Measurements from ENCODE around the gene PITPNC1.
"Not testable (repeated sequence)": the region's sequence is repeated elsewhere in the genome, so short reads cannot be mapped to it uniquely, and the experiment has no call there.

PITPNC1 gene

GRCh38 chr17:67376737-67377487 is at the start of gene PITPNC1:
TSS of gene PITPNC1 (plus strand) at chr17:67377281.
- Histone ChIP-seq H3K4me3 (ENCODE audit: low read depth in 1 of 2, low read length in 2 of 2) (peak within 1 kb of the TSS; percentile 83 to 91), H3K27ac (ENCODE audit: low read depth, low read length) (peak within 1 kb of the TSS; percentile 88), H3K27me3 (ENCODE audit: control insufficient read depth in 1 of 2, insufficient read depth in 2 of 2, low read length in 2 of 2) (no peaks in the 10 kb centered on the region), H3K9ac (ENCODE audit: low read length) (peak within 1 kb of the TSS; percentile 73), H3K4me1 (ENCODE audit: insufficient read depth, low read length) (peaks cover 3% of the 10 kb centered on the region), H3K36me3 (ENCODE audit: insufficient read depth, low read length) (no peaks in the 10 kb centered on the region), H3K9me3 (ENCODE audit: low read length) (no peaks in the 10 kb centered on the region)

GRCh38 chr17:67328026-67328425 is 49.1 kb upstream of the PITPNC1 start:
- Histone ChIP-seq H3K27me3 (ENCODE audit: control insufficient read depth in 1 of 2, insufficient read depth in 2 of 2, low read length in 2 of 2) (no peaks in the 10 kb centered on the region), H3K27ac (ENCODE audit: low read depth, low read length) (no peak overlapping the region), H3K9me3 (ENCODE audit: low read length) (no peaks in the 10 kb centered on the region), H3K4me3 (ENCODE audit: low read depth in 1 of 2, low read length in 2 of 2) (no peak overlapping the region), H3K9ac (ENCODE audit: low read length) (no peak overlapping the region), H3K4me1 (ENCODE audit: insufficient read depth, low read length) (no peaks in the 10 kb centered on the region), H3K36me3 (ENCODE audit: insufficient read depth, low read length) (no peaks in the 10 kb centered on the region)

GRCh38 chr17:67331381-67332161 is 45.5 kb upstream of the PITPNC1 start:
- not testable (repeated sequence) for H3K4me1 ChIP-seq (ENCODE audit: insufficient read depth, low read length); H3K36me3 ChIP-seq (ENCODE audit: insufficient read depth, low read length); H3K9ac ChIP-seq (ENCODE audit: low read length); H3K4me3 ChIP-seq (ENCODE audit: low read depth in 1 of 2, low read length in 2 of 2); H3K27me3 ChIP-seq (ENCODE audit: control insufficient read depth in 1 of 2, insufficient read depth in 2 of 2, low read length in 2 of 2); H3K9me3 ChIP-seq (ENCODE audit: low read length); H3K27ac ChIP-seq (ENCODE audit: low read depth, low read length)

- not testable (repeated sequence) for H3K27ac ChIP-seq (ENCODE audit: low read depth, low read length); H3K9me3 ChIP-seq (ENCODE audit: low read length); H3K9ac ChIP-seq (ENCODE audit: low read length); H3K4me3 ChIP-seq (ENCODE audit: low read depth in 1 of 2, low read length in 2 of 2); H3K36me3 ChIP-seq (ENCODE audit: insufficient read depth, low read length); H3K4me1 ChIP-seq (ENCODE audit: insufficient read depth, low read length); H3K27me3 ChIP-seq (ENCODE audit: control insufficient read depth in 1 of 2, insufficient read depth in 2 of 2, low read length in 2 of 2)
Measured at GRCh38 chr17:67332162-67332508, 44.9 kb upstream of the PITPNC1 start.

GRCh38 chr17:67335245-67335835 is 41.7 kb upstream of the PITPNC1 start:
- H3K4me3 ChIP-seq (ENCODE audit: low read depth in 1 of 2, low read length in 2 of 2), result no peak overlapping the region

GRCh38 chr17:67336859-67337258 is 40.2 kb upstream of the PITPNC1 start:
- no peaks in the 10 kb centered on the region for H3K9me3 ChIP-seq (ENCODE audit: low read length)
- no peak overlapping the region for H3K4me3 ChIP-seq (ENCODE audit: low read depth in 1 of 2, low read length in 2 of 2)
- H3K4me1 ChIP-seq (ENCODE audit: insufficient read depth, low read length), result no peaks in the 10 kb centered on the region
- peaks cover 18% of the 10 kb centered on the region for H3K36me3 ChIP-seq (ENCODE audit: insufficient read depth, low read length)
- no peaks in the 10 kb centered on the region for H3K27me3 ChIP-seq (ENCODE audit: control insufficient read depth in 1 of 2, insufficient read depth in 2 of 2, low read length in 2 of 2)
- H3K9ac ChIP-seq (ENCODE audit: low read length), result no peak overlapping the region
- no peak overlapping the region for H3K27ac ChIP-seq (ENCODE audit: low read depth, low read length)

More at GRCh38 chr17:67335245-67335835, 41.7 kb upstream of the PITPNC1 start:
- H3K27ac ChIP-seq (ENCODE audit: low read depth, low read length), result no peak overlapping the region
- H3K9me3 ChIP-seq (ENCODE audit: low read length), result no peaks in the 10 kb centered on the region
- no peaks in the 10 kb centered on the region for H3K27me3 ChIP-seq (ENCODE audit: control insufficient read depth in 1 of 2, insufficient read depth in 2 of 2, low read length in 2 of 2)
- H3K36me3 ChIP-seq (ENCODE audit: insufficient read depth, low read length), result peaks cover 5% of the 10 kb centered on the region
- H3K9ac ChIP-seq (ENCODE audit: low read length), result no peak overlapping the region
- no peaks in the 10 kb centered on the region for H3K4me1 ChIP-seq (ENCODE audit: insufficient read depth, low read length)

- not testable (repeated sequence) for H3K9ac ChIP-seq (ENCODE audit: low read length); H3K27ac ChIP-seq (ENCODE audit: low read depth, low read length); H3K4me1 ChIP-seq (ENCODE audit: insufficient read depth, low read length); H3K27me3 ChIP-seq (ENCODE audit: control insufficient read depth in 1 of 2, insufficient read depth in 2 of 2, low read length in 2 of 2); H3K9me3 ChIP-seq (ENCODE audit: low read length); H3K4me3 ChIP-seq (ENCODE audit: low read depth in 1 of 2, low read length in 2 of 2)
- H3K36me3 ChIP-seq (ENCODE audit: insufficient read depth, low read length), result peaks cover 30% of the 10 kb centered on the region
Measured at GRCh38 chr17:67338353-67338752, 38.7 kb upstream of the PITPNC1 start.

- H3K9ac ChIP-seq (ENCODE audit: low read length), result no peak overlapping the region
- no peaks in the 10 kb centered on the region for H3K4me1 ChIP-seq (ENCODE audit: insufficient read depth, low read length)
- H3K27ac ChIP-seq (ENCODE audit: low read depth, low read length), result no peak overlapping the region
- H3K27me3 ChIP-seq (ENCODE audit: control insufficient read depth in 1 of 2, insufficient read depth in 2 of 2, low read length in 2 of 2), result no peaks in the 10 kb centered on the region
- no peaks in the 10 kb centered on the region for H3K9me3 ChIP-seq (ENCODE audit: low read length)
- H3K4me3 ChIP-seq (ENCODE audit: low read depth in 1 of 2, low read length in 2 of 2), result no peak overlapping the region
- peaks cover 69% of the 10 kb centered on the region for H3K36me3 ChIP-seq (ENCODE audit: insufficient read depth, low read length)
Measured at GRCh38 chr17:67343237-67343636, 33.8 kb upstream of the PITPNC1 start.

- no peaks in the 10 kb centered on the region for H3K4me1 ChIP-seq (ENCODE audit: insufficient read depth, low read length)
- H3K27ac ChIP-seq (ENCODE audit: low read depth, low read length), result no peak overlapping the region
- no peaks in the 10 kb centered on the region for H3K9me3 ChIP-seq (ENCODE audit: low read length)
- H3K9ac ChIP-seq (ENCODE audit: low read length), result no peak overlapping the region
- H3K4me3 ChIP-seq (ENCODE audit: low read depth in 1 of 2, low read length in 2 of 2), result no peak overlapping the region
- H3K36me3 ChIP-seq (ENCODE audit: insufficient read depth, low read length), result peaks cover 72% of the 10 kb centered on the region
- H3K27me3 ChIP-seq (ENCODE audit: control insufficient read depth in 1 of 2, insufficient read depth in 2 of 2, low read length in 2 of 2), result no peaks in the 10 kb centered on the region
Measured at GRCh38 chr17:67347826-67348225, 29.3 kb upstream of the PITPNC1 start.

- Histone ChIP-seq H3K27me3 (ENCODE audit: control insufficient read depth in 1 of 2, insufficient read depth in 2 of 2, low read length in 2 of 2) (no peaks in the 10 kb centered on the region), H3K27ac (ENCODE audit: low read depth, low read length) (no peak overlapping the region), H3K9ac (ENCODE audit: low read length) (no peak overlapping the region), H3K36me3 (ENCODE audit: insufficient read depth, low read length) (peaks cover 70% of the 10 kb centered on the region), H3K4me3 (ENCODE audit: low read depth in 1 of 2, low read length in 2 of 2) (no peak overlapping the region), H3K4me1 (ENCODE audit: insufficient read depth, low read length) (no peaks in the 10 kb centered on the region), H3K9me3 (ENCODE audit: low read length) (no peaks in the 10 kb centered on the region)
Measured at GRCh38 chr17:67349420-67349819, 27.7 kb upstream of the PITPNC1 start.

GRCh38 chr17:67353161-67353560 is 23.9 kb upstream of the PITPNC1 start:
- Histone ChIP-seq H3K27me3 (ENCODE audit: control insufficient read depth in 1 of 2, insufficient read depth in 2 of 2, low read length in 2 of 2) (no peaks in the 10 kb centered on the region), H3K27ac (ENCODE audit: low read depth, low read length) (no peak overlapping the region), H3K4me1 (ENCODE audit: insufficient read depth, low read length) (no peaks in the 10 kb centered on the region), H3K9ac (ENCODE audit: low read length) (no peak overlapping the region), H3K9me3 (ENCODE audit: low read length) (no peaks in the 10 kb centered on the region), H3K36me3 (ENCODE audit: insufficient read depth, low read length) (peaks cover 59% of the 10 kb centered on the region), H3K4me3 (ENCODE audit: low read depth in 1 of 2, low read length in 2 of 2) (no peak overlapping the region)

All from muscle layer of colon (tissue), 2 donors.